NB4 (cell line): ENCODE results near the gene GSK3B.

ENCODE experiments used
- DNase-seq: peaks from one replicate; pipeline ENCODE4 v3.0.0; 2010; ENCODE audit warnings: low read depth
- H3K4me3 ChIP-seq: one replicate; pipeline ENCODE4 v1.5.1; 2011; ENCODE audit warnings: mild to moderate bottlenecking, low read depth, low read length, moderate library complexity
- CTCF ChIP-seq: IDR thresholded peaks from one replicate; pipeline ENCODE4 v1.5.1; 2012; ENCODE audit warnings: low read depth, low read length
- MAX ChIP-seq: IDR thresholded peaks from 2 replicates; pipeline ENCODE4 v1.6.1; 2011; ENCODE audit warnings: low read depth, low read length
- MYC ChIP-seq: IDR thresholded peaks from 2 replicates; pipeline ENCODE4 v1.6.1; 2011; ENCODE audit warnings: low read depth, low read length
- POLR2A ChIP-seq: IDR thresholded peaks from 2 replicates; pipeline ENCODE4 v1.6.1; 2011; ENCODE audit warnings: mild to moderate bottlenecking; ENCODE audit not compliant: insufficient read length; ENCODE audit errors: extremely low read depth

GSK3B gene

GRCh38 chr3:120094776-120095225 is 554 bp upstream of the GSK3B start:
- peak; percentile 99 for DNase-seq
- peak overlapping the region; percentile 99 for H3K4me3 ChIP-seq
- no peak for TF ChIP-seq MYC
- no peak for TF ChIP-seq CTCF
- TF ChIP-seq MAX: peak; percentile 29; the same call in 1 of the 2 replicates

- peak overlapping the region; percentile 95 for H3K4me3 ChIP-seq
- TF ChIP-seq CTCF (no peak), MYC (no peak)
- DNase-seq: peak; percentile 46
Measured at GRCh38 chr3:120093119-120093910, 932 bp downstream of the GSK3B start.

GRCh38 chr3:120092474-120092873 is 1.8 kb downstream of the GSK3B start:
- peak; percentile 13 for DNase-seq
- no peak for TF ChIP-seq MYC
- no peak for TF ChIP-seq CTCF
- TF ChIP-seq POLR2A: no peak
- TF ChIP-seq MAX: no peak
- peak overlapping the region; percentile 95 for H3K4me3 ChIP-seq

GRCh38 chr3:120090422-120090821 is 3.8 kb downstream of the GSK3B start:
- no peak for DNase-seq
- TF ChIP-seq MYC: no peak
- TF ChIP-seq MAX: no peak
- no peak for TF ChIP-seq POLR2A
- no peak for TF ChIP-seq CTCF

GRCh38 chr3:120089089-120089488 is 5.2 kb downstream of the GSK3B start:
- H3K4me3 ChIP-seq: peak overlapping the region; percentile 95
- DNase-seq: no peak
- TF ChIP-seq CTCF (no peak), MAX (no peak)

More at GRCh38 chr3:120090422-120090821, 3.8 kb downstream of the GSK3B start:
- peak overlapping the region; percentile 95 for H3K4me3 ChIP-seq

- H3K4me3 ChIP-seq: peak overlapping the region; percentile 95
- DNase-seq: no peak
- TF ChIP-seq CTCF (no peak), MYC (no peak), POLR2A (no peak), MAX (no peak)
Measured at GRCh38 chr3:120088622-120089021, 5.6 kb downstream of the GSK3B start.
